ENCODE results near the gene RHBDF1. TPM values are rescaled to one million over a fixed set of nuclear protein-coding genes. Genes with fewer than 3 reads are reported as not detected.

Gene RHBDF1
- total and polyA plus RNA-seq, 4 donors, result 1.8 to 6.2 (median 3.5) TPM

DNA sequence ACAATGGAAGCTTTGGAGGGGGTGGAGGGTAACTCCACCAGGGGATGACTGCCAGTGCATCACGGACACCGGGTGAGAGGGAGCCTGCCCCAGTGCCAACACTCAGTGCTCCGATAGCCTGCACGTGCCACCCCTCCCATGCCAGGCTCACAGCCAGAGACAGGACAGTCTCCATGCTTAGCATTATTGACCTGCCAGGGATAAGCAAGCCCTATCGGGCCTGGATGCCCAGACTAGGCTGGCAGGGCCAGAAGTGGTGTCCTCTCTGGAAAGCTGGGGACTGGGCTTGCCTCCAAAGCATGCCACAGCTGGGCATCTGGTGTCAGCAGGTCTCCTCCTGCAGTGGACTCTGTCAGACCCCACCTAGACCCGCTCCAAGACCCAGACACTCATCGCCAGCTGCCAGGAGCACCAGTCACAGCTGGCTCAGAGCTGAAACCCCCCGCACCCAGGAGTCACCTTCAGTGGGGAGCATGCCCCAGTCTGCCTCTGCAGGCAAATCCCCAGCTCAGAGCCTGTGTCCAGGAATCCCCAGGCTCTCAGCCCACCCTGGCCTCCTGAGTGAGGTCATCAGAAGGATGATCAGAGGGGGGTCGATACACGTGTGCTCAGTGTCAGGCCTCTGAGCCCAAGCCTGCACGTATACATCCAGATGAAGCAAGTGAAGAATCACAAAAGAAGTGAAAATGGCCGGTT is 1.8 kb upstream of the RHBDF1 start:
- H3K9me3 ChIP-seq (ENCODE audit: control insufficient read depth in 4 of 4, low read length in 3 of 4), result no peaks in the 10 kb centered on the region
- 63% methylated on average over 12 of the region's 12 CpGs for WGBS
- H3K36me3 ChIP-seq (ENCODE audit: control insufficient read depth in 4 of 4, insufficient read depth in 3 of 4, low read depth in 1 of 4, low read length in 3 of 4), result no peaks in the 10 kb centered on the region
- H3K27me3 ChIP-seq (ENCODE audit: control insufficient read depth in 4 of 4, insufficient read depth in 4 of 4, low read length in 3 of 4), result no peaks in the 10 kb centered on the region
- H3K27ac ChIP-seq (ENCODE audit: low read depth in 1 of 2, low read length in 2 of 2), result no peak overlapping the region
- H3K4me1 ChIP-seq (ENCODE audit: control insufficient read depth in 4 of 4, insufficient read depth in 4 of 4, low read length in 3 of 4), result peaks cover 8 to 35% (median 26%) of the 10 kb centered on the region in 4 donors
- H3K4me3 ChIP-seq (ENCODE audit: low read depth in 1 of 3, low read length in 3 of 3), result no peak overlapping the region
- no peak overlapping the region for H3K9ac ChIP-seq (ENCODE audit: low read depth in 1 of 2, low read length in 2 of 2)
- TF ChIP-seq RXRA (IDR thresholded peaks at IDR 0.05) (no peak), GABPA (IDR thresholded peaks at IDR 0.05 in 1 of 2, conservative IDR thresholded peaks at IDR 0.05 in 1 of 2) (no peak), YY1 (IDR thresholded peaks at IDR 0.05) (no peak)
- DNase-seq (ENCODE audit: low spot score), result no peak

DNA sequence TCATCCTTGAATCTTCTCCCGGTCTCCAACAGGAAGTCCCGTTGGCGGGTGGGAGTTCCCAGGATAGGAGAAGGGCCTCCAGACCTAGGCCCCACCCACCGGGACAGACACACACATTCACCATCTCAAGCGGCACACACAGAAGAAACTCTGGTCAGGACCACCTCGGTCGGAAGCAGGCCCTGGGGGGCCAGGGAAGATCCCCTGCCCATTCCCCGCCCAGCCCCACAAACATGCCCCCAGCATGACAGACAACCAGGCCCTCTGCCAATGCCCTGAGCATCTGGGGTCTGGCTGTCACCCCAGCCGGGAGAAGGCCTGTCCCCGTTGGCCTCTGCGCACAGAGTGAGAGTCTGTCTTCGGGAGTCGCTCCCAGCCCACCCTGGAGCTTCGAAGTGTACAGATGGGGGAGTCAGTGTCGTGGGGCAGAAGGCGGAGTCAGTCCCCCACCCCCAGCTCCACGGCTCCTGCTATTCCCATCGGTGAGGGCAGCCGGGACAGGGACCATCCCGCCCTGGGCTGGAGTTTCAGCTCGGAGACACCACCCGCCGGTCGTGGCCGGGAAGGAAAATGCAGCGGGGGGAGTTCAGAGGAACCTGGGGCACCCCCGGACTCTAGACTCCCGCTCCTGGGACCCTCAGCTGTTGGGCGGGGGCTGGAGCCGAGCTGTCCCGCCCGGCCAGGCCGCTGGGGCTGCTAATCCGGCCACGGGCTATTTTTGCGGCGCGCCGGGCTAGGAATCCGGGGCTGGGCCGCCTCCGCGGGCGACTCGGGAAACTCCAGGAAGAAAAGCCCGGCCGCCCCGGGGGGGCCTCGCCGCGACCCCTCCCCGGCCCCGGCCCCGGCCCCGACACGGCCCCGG is 660 bp downstream of the RHBDF1 start:
- Histone ChIP-seq H3K9ac (ENCODE audit: low read depth in 1 of 2, low read length in 2 of 2) (peak overlapping the region in 1 of 2 donors; percentile 13), H3K9me3 (ENCODE audit: control insufficient read depth in 4 of 4, low read length in 3 of 4) (no peaks in the 10 kb centered on the region), H3K36me3 (ENCODE audit: control insufficient read depth in 4 of 4, insufficient read depth in 3 of 4, low read depth in 1 of 4, low read length in 3 of 4) (no peaks in the 10 kb centered on the region), H3K4me1 (ENCODE audit: control insufficient read depth in 4 of 4, insufficient read depth in 4 of 4, low read length in 3 of 4) (peaks cover 5 to 24% (median 15%) of the 10 kb centered on the region in 4 donors), H3K4me3 (ENCODE audit: low read depth in 1 of 3, low read length in 3 of 3) (peak overlapping the region; percentile 30 to 62 (median 56)), H3K27me3 (ENCODE audit: control insufficient read depth in 4 of 4, insufficient read depth in 4 of 4, low read length in 3 of 4) (no peaks in the 10 kb centered on the region), H3K27ac (ENCODE audit: low read depth in 1 of 2, low read length in 2 of 2) (peak overlapping the region; percentile 32 to 39)
- WGBS, result 14% methylated on average over 57 of the region's 57 CpGs
- TF ChIP-seq FOXA2 (IDR thresholded peaks at IDR 0.05) (no peak), TAF1 (conservative IDR thresholded peaks at IDR 0.05) (no peak), SP1 (IDR thresholded peaks at IDR 0.05) (peak; percentile 19)
- DNase-seq (ENCODE audit: low spot score), result no peak

DNA sequence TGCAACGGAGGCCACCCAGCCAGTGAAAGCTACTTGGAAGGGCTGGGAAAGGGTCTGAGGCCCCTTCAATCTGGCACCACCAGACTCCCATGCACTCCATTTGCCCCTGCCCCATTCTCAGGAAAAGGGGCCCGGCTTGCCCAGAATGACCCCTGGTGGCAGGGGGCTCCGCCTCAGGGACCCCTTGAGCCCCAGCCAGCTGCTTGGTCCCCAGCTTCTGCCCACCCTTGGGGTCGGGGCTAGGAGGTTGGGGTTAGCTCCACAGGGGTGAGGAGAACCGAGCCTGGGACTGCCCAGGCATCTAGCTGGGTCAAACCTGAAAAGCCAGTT is 1.3 kb downstream of the RHBDF1 start:
- Histone ChIP-seq H3K9ac (ENCODE audit: low read depth in 1 of 2, low read length in 2 of 2) (peak overlapping the region in 1 of 2 donors; percentile 13), H3K27me3 (ENCODE audit: control insufficient read depth in 4 of 4, insufficient read depth in 4 of 4, low read length in 3 of 4) (no peaks in the 10 kb centered on the region), H3K4me1 (ENCODE audit: control insufficient read depth in 4 of 4, insufficient read depth in 4 of 4, low read length in 3 of 4) (peaks cover 3 to 23% (median 13%) of the 10 kb centered on the region in 4 donors), H3K9me3 (ENCODE audit: control insufficient read depth in 4 of 4, low read length in 3 of 4) (no peaks in the 10 kb centered on the region), H3K36me3 (ENCODE audit: control insufficient read depth in 4 of 4, insufficient read depth in 3 of 4, low read depth in 1 of 4, low read length in 3 of 4) (no peaks in the 10 kb centered on the region), H3K27ac (ENCODE audit: low read depth in 1 of 2, low read length in 2 of 2) (peak overlapping the region in 1 of 2 donors; percentile 2), H3K4me3 (ENCODE audit: low read depth in 1 of 3, low read length in 3 of 3) (peak overlapping the region in 1 of 3 donors; percentile 62)
- no peak for TF ChIP-seq FOXA2 (IDR thresholded peaks at IDR 0.05)
- TF ChIP-seq, protein P1, sequence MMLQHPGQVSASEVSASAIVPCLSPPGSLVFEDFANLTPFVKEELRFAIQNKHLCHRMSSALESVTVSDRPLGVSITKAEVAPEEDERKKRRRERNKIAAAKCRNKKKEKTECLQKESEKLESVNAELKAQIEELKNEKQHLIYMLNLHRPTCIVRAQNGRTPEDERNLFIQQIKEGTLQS (IDR thresholded peaks at IDR 0.05), result no peak
- TF ChIP-seq, protein P2, sequence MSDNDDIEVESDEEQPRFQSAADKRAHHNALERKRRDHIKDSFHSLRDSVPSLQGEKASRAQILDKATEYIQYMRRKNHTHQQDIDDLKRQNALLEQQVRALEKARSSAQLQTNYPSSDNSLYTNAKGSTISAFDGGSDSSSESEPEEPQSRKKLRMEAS (IDR thresholded peaks at IDR 0.05), result no peak
- no peak for TF ChIP-seq GABPA (IDR thresholded peaks at IDR 0.05 in 1 of 2, conservative IDR thresholded peaks at IDR 0.05 in 1 of 2)
- TF ChIP-seq YY1 (IDR thresholded peaks at IDR 0.05), result no peak
- TF ChIP-seq, protein P3, sequence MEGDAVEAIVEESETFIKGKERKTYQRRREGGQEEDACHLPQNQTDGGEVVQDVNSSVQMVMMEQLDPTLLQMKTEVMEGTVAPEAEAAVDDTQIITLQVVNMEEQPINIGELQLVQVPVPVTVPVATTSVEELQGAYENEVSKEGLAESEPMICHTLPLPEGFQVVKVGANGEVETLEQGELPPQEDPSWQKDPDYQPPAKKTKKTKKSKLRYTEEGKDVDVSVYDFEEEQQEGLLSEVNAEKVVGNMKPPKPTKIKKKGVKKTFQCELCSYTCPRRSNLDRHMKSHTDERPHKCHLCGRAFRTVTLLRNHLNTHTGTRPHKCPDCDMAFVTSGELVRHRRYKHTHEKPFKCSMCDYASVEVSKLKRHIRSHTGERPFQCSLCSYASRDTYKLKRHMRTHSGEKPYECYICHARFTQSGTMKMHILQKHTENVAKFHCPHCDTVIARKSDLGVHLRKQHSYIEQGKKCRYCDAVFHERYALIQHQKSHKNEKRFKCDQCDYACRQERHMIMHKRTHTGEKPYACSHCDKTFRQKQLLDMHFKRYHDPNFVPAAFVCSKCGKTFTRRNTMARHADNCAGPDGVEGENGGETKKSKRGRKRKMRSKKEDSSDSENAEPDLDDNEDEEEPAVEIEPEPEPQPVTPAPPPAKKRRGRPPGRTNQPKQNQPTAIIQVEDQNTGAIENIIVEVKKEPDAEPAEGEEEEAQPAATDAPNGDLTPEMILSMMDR (IDR thresholded peaks at IDR 0.05; ENCODE audit: low read depth, low read length, missing input control), result no peak
- no peak for TF ChIP-seq FOXA1 (IDR thresholded peaks at IDR 0.05)
- TF ChIP-seq SP1 (IDR thresholded peaks at IDR 0.05), result no peak
- TF ChIP-seq, protein P4, sequence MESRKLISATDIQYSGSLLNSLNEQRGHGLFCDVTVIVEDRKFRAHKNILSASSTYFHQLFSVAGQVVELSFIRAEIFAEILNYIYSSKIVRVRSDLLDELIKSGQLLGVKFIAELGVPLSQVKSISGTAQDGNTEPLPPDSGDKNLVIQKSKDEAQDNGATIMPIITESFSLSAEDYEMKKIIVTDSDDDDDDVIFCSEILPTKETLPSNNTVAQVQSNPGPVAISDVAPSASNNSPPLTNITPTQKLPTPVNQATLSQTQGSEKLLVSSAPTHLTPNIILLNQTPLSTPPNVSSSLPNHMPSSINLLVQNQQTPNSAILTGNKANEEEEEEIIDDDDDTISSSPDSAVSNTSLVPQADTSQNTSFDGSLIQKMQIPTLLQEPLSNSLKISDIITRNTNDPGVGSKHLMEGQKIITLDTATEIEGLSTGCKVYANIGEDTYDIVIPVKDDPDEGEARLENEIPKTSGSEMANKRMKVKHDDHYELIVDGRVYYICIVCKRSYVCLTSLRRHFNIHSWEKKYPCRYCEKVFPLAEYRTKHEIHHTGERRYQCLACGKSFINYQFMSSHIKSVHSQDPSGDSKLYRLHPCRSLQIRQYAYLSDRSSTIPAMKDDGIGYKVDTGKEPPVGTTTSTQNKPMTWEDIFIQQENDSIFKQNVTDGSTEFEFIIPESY (IDR thresholded peaks at IDR 0.05), result no peak
- TF ChIP-seq, protein P5, sequence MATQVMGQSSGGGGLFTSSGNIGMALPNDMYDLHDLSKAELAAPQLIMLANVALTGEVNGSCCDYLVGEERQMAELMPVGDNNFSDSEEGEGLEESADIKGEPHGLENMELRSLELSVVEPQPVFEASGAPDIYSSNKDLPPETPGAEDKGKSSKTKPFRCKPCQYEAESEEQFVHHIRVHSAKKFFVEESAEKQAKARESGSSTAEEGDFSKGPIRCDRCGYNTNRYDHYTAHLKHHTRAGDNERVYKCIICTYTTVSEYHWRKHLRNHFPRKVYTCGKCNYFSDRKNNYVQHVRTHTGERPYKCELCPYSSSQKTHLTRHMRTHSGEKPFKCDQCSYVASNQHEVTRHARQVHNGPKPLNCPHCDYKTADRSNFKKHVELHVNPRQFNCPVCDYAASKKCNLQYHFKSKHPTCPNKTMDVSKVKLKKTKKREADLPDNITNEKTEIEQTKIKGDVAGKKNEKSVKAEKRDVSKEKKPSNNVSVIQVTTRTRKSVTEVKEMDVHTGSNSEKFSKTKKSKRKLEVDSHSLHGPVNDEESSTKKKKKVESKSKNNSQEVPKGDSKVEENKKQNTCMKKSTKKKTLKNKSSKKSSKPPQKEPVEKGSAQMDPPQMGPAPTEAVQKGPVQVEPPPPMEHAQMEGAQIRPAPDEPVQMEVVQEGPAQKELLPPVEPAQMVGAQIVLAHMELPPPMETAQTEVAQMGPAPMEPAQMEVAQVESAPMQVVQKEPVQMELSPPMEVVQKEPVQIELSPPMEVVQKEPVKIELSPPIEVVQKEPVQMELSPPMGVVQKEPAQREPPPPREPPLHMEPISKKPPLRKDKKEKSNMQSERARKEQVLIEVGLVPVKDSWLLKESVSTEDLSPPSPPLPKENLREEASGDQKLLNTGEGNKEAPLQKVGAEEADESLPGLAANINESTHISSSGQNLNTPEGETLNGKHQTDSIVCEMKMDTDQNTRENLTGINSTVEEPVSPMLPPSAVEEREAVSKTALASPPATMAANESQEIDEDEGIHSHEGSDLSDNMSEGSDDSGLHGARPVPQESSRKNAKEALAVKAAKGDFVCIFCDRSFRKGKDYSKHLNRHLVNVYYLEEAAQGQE (IDR thresholded peaks at IDR 0.05), result no peak
- no peak for TF ChIP-seq TAF1 (conservative IDR thresholded peaks at IDR 0.05)
- no peak for TF ChIP-seq HNF4G (IDR thresholded peaks at IDR 0.05)
- TF ChIP-seq RXRA (IDR thresholded peaks at IDR 0.05), result no peak
- WGBS, result 77% methylated on average over 5 of the region's 5 CpGs
- DNase-seq (ENCODE audit: low spot score), result no peak
